ENCODE data around the gene PLCD4. TPM values are rescaled to one million over a fixed set of nuclear protein-coding genes. Genes with fewer than 3 reads are reported as not detected.

Gene PLCD4
- total RNA-seq, 3 donors from 2014 or later: 1.8 to 8.0 (median 2.6) TPM

GRCh38 chr2:218583983-218584850 lies 23.5 kb upstream of the PLCD4 start:
- intact Hi-C loops (cut with DNase I; ENCODE audit: low total_unique reads): no loop called here

DNA sequence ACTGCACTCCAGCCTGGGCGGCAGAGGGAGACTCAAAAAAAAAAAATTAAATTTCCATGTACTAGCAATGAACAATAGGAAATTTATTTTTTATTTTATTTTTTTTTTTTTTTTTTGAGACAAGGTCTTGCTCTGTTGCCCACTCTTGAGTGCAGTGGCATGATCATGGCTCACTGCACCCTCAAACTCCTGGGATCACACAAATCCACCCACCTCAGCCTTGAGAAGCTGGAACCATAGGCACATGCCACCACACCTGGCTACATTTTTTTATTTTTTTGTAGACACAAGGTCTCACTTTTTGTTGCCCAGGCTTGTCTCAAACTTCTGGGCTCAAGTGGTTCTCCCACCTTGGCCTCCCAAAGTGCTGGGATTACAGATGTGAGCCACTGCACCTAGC lies 22.2 kb upstream of the PLCD4 start:
- H3K4me1 ChIP-seq: no peaks in the 10 kb centered on the region
- H3K36me3 ChIP-seq: no peaks in the 10 kb centered on the region
- no peak for DNase-seq (ENCODE audit: low spot score in 2 of 2)
- intact Hi-C loops (cut with DNase I; ENCODE audit: low total_unique reads): no loop called here
- H3K27me3 ChIP-seq: no peaks in the 10 kb centered on the region
- H3K27ac ChIP-seq: no peak overlapping the region
- no peak overlapping the region for H3K4me3 ChIP-seq
- TF ChIP-seq POLR2AphosphoS5 (IDR thresholded peaks at IDR 0.05) (no peak), POLR2A (IDR thresholded peaks at IDR 0.05) (no peak)
- TF ChIP-seq, protein P1, sequence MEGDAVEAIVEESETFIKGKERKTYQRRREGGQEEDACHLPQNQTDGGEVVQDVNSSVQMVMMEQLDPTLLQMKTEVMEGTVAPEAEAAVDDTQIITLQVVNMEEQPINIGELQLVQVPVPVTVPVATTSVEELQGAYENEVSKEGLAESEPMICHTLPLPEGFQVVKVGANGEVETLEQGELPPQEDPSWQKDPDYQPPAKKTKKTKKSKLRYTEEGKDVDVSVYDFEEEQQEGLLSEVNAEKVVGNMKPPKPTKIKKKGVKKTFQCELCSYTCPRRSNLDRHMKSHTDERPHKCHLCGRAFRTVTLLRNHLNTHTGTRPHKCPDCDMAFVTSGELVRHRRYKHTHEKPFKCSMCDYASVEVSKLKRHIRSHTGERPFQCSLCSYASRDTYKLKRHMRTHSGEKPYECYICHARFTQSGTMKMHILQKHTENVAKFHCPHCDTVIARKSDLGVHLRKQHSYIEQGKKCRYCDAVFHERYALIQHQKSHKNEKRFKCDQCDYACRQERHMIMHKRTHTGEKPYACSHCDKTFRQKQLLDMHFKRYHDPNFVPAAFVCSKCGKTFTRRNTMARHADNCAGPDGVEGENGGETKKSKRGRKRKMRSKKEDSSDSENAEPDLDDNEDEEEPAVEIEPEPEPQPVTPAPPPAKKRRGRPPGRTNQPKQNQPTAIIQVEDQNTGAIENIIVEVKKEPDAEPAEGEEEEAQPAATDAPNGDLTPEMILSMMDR (IDR thresholded peaks at IDR 0.05): no peak
- no peaks in the 10 kb centered on the region for H3K9me3 ChIP-seq

More at GRCh38 chr2:218583983-218584850, 23.5 kb upstream of the PLCD4 start:
- Histone ChIP-seq H3K4me1 (no peaks in the 10 kb centered on the region), H3K4me3 (no peak overlapping the region), H3K36me3 (no peaks in the 10 kb centered on the region), H3K9me3 (no peaks in the 10 kb centered on the region), H3K27ac (no peak overlapping the region), H3K27me3 (no peaks in the 10 kb centered on the region)
- TF ChIP-seq POLR2AphosphoS5 (IDR thresholded peaks at IDR 0.05): no peak
- TF ChIP-seq, protein P1 (IDR thresholded peaks at IDR 0.05): no peak
- TF ChIP-seq POLR2A (IDR thresholded peaks at IDR 0.05): no peak
- no peak for DNase-seq (ENCODE audit: low spot score in 2 of 2)

DNA sequence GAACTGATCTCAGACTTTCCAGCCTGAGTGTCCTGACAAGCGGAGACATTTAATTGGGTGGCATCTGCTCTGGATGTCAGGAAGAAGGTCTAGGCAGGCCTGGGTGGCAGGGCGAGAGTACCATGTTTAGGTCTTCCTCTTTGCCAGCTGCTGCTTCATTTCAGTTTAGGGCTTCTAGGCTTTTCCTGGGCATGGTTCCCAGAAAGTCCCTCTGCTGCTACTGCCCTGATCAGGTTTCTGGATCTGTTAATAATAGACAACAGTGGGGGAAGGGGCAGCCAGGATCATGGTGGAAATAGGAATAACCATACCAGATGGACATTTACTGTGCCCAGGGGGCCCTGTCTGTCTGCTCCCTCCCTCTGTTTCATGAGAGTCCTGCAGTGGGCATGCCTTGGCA lies 2.3 kb upstream of the PLCD4 start:
- intact Hi-C loops (cut with DNase I; ENCODE audit: low total_unique reads): no loop called here
- Histone ChIP-seq H3K27me3 (no peaks in the 10 kb centered on the region), H3K4me1 (no peaks in the 10 kb centered on the region), H3K27ac (no peak overlapping the region), H3K36me3 (no peaks in the 10 kb centered on the region), H3K4me3 (no peak overlapping the region), H3K9me3 (no peaks in the 10 kb centered on the region)
- DNase-seq (ENCODE audit: low spot score in 2 of 2): no peak
- TF ChIP-seq POLR2A (IDR thresholded peaks at IDR 0.05) (no peak), POLR2AphosphoS5 (IDR thresholded peaks at IDR 0.05) (no peak)
- TF ChIP-seq, protein P1 (IDR thresholded peaks at IDR 0.05): no peak

DNA sequence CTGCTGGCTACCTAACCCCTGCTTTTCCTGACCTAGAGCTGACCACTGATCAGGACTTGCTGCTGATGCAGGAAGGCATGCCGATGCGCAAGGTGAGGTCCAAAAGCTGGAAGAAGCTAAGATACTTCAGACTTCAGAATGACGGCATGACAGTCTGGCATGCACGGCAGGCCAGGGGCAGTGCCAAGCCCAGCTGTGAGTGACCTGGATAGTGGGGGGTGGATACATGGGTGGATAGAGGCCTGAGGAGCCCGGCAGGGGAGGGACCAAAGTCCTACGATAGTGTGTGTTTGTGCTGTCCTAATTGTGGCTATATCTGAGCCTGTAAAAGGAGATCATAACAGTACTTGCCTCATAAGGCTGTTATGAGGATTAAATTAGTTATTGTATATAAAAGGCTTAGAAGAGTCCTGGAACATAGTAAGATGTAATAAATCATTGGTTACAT lies 8.2 kb downstream of the PLCD4 start:
- TF ChIP-seq POLR2AphosphoS5 (IDR thresholded peaks at IDR 0.05) (no peak), POLR2A (IDR thresholded peaks at IDR 0.05) (no peak)
- TF ChIP-seq, protein P1 (IDR thresholded peaks at IDR 0.05): no peak
- no peak for DNase-seq (ENCODE audit: low spot score in 2 of 2)
- intact Hi-C loops (cut with DNase I; ENCODE audit: low total_unique reads): loop anchor here (5.0 kb wide), 1 partner anchor 701 kb away; no protein-coding TSS in a partner anchor
- no peaks in the 10 kb centered on the region for H3K4me1 ChIP-seq
- no peak overlapping the region for H3K27ac ChIP-seq
- H3K27me3 ChIP-seq: no peaks in the 10 kb centered on the region
- no peak overlapping the region for H3K4me3 ChIP-seq
- no peaks in the 10 kb centered on the region for H3K9me3 ChIP-seq
- no peaks in the 10 kb centered on the region for H3K36me3 ChIP-seq
